A549 (cell line): Measurements from ENCODE around the gene FAM53B.

ENCODE experiments used
- HES2 ChIP-seq: fragments of >200 bp; sonication (Bioruptor Twin); formaldehyde crosslinking; IDR thresholded peaks from 2 replicates; pipeline ENCODE4 v1.6.1; 2016
- HOXB13 ChIP-seq: fragments of 250-450 bp; sonication (Bioruptor Pico); IDR thresholded peaks from 2 replicates; pipeline ENCODE4 v1.5.0; 2020; ENCODE audit warnings: low read depth, mild to moderate bottlenecking, moderate library complexity
- TF ChIP-seq, protein P1 (sequence below): fragments of 200-600 bp; sonication (generic); IDR thresholded peaks from 2 replicates; pipeline ENCODE4 v1.6.1; 2016; ENCODE audit warnings: antibody characterized with exemption, mild to moderate bottlenecking, moderate library complexity

GRCh38 chr10:124590216-124591122 is 153.7 kb downstream of the FAM53B start:
- no peak for TF ChIP-seq HOXB13 (CRISPR knock-in tag)
- TF ChIP-seq, protein P1, sequence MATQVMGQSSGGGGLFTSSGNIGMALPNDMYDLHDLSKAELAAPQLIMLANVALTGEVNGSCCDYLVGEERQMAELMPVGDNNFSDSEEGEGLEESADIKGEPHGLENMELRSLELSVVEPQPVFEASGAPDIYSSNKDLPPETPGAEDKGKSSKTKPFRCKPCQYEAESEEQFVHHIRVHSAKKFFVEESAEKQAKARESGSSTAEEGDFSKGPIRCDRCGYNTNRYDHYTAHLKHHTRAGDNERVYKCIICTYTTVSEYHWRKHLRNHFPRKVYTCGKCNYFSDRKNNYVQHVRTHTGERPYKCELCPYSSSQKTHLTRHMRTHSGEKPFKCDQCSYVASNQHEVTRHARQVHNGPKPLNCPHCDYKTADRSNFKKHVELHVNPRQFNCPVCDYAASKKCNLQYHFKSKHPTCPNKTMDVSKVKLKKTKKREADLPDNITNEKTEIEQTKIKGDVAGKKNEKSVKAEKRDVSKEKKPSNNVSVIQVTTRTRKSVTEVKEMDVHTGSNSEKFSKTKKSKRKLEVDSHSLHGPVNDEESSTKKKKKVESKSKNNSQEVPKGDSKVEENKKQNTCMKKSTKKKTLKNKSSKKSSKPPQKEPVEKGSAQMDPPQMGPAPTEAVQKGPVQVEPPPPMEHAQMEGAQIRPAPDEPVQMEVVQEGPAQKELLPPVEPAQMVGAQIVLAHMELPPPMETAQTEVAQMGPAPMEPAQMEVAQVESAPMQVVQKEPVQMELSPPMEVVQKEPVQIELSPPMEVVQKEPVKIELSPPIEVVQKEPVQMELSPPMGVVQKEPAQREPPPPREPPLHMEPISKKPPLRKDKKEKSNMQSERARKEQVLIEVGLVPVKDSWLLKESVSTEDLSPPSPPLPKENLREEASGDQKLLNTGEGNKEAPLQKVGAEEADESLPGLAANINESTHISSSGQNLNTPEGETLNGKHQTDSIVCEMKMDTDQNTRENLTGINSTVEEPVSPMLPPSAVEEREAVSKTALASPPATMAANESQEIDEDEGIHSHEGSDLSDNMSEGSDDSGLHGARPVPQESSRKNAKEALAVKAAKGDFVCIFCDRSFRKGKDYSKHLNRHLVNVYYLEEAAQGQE: no peak
- TF ChIP-seq HES2: no peak
